Skeletal muscle tissue (tissue), 4 donors: ENCODE results near the gene CUEDC1. TPM values are rescaled to one million over a fixed set of nuclear protein-coding genes. Genes with fewer than 3 reads are reported as not detected.

Source experiments
- H3K27ac ChIP-seq: one replicate; pipeline ENCODE4 v1.7.0; 2013; ENCODE audit warnings: mild to moderate bottlenecking, low read depth, low read length, inconsistent platforms
- H3K27me3 ChIP-seq, 3 donors: one replicate each; pipeline ENCODE4 v1.7.0; 2013; ENCODE audit warnings: low read length in 3 of 3; ENCODE audit not compliant: control insufficient read depth in 3 of 3, insufficient read depth in 3 of 3
- H3K36me3 ChIP-seq, 3 donors: one replicate each; pipeline ENCODE4 v1.7.0; 2013; ENCODE audit warnings: low read length in 3 of 3; ENCODE audit not compliant: control insufficient read depth in 3 of 3, insufficient read depth in 3 of 3
- H3K4me1 ChIP-seq, 3 donors: one replicate each; pipeline ENCODE4 v1.7.0; 2013; ENCODE audit warnings: low read length in 3 of 3, mild to moderate bottlenecking in 3 of 3; ENCODE audit not compliant: control insufficient read depth in 3 of 3, insufficient read depth in 3 of 3
- H3K4me3 ChIP-seq, 3 donors: one replicate each; pipeline ENCODE4 v1.7.0; 2013; ENCODE audit warnings: low read length in 3 of 3
- H3K9ac ChIP-seq, 3 donors: one replicate each; pipeline ENCODE4 v1.7.0; 2013; ENCODE audit warnings: low read length in 3 of 3, mild to moderate bottlenecking in 3 of 3, moderate library complexity in 2 of 3, low read depth in 1 of 3
- H3K9me3 ChIP-seq, 3 donors: one replicate each; pipeline ENCODE4 v1.7.0; 2013; ENCODE audit warnings: low read length in 3 of 3; ENCODE audit not compliant: control insufficient read depth in 3 of 3
- total RNA-seq: library from RNA; depleted of rRNA; stranded (reverse); fragments of >200 nt; gene quantifications from one replicate; pipeline ENCODE4 v1.2.3, GENCODE V29; 2014
- donor health status: Osteomylitis.

Gene CUEDC1
- total RNA-seq, 1 donor from 2014 or later, result 10.4 TPM

DNA sequence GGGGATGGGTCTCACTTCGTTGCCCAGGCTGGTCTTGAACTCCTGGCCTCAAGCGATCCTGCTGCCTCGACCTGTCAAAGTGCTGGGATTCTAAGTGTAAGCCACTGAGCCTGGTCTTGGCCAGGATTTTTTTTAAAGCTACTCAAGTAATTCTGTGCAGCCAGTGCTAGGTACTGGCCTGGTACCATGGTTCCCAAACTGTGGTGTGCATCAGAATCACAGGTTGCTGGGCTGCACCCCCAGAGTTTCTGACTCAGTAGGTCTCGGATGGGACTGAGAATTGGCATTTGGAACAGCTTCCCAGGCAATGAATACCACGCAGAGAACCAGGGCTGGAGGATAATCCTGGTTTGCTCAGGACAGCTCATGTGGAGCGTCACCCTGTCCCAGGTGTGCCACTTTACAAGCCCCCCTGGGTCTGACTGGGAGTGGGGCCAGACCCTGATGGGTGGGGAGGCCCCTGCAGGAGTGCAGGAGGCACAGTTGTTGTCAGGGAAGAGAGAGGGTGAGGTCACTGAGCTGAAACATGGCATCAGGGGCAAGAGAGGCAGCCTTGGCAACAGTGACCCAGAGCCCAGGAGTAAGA, 94.7 kb downstream of the CUEDC1 start:
- Histone ChIP-seq H3K36me3 (peaks cover 2 to 12% (median 8%) of the 10 kb centered on the region in 3 donors), H3K4me3 (peak overlapping the region; percentile 67 to 75 (median 73)), H3K9ac (peak overlapping the region; percentile 76 to 87 (median 87)), H3K27me3 (no peaks in the 10 kb centered on the region), H3K27ac (peak overlapping the region; percentile 83), H3K4me1 (peaks cover 44 to 70% (median 54%) of the 10 kb centered on the region in 3 donors), H3K9me3 (no peaks in the 10 kb centered on the region)

DNA sequence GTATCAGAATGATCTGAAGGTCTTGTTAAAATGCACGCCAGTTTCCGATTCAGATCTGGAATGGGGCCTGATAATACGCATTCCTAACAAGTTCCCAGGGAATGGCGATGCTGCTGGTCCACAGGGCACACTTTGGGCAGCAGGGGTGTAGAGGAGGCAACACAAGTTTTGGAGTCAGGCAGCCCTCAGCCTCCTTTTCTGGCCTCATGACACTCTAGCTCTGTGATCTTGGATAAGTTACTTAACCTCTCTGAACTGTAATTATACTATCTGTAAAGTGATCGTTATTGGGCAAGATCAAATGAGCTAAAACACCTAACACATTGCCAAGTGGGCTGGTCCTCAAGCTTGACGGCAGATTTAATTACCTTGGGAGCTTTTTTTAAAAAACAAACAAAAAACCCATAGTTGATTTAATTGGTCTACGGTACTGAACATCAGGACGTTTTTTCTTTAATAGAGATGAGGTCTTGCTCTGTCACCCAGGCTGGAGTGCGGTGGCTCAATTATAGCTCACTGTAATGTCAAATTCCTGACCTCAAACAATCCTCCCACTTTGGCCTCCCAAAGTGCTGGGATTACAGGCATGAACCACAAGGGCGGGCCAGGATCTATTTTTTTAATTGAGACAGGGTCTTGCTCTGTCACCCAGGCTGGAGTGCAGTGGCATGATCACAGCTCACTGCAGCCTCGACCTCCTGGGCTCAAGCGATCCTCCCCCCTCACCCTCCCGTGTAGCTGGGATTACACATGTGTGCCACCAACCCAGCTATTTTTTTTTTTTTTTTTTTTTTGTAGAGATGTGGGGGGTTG, 95.4 kb downstream of the CUEDC1 start:
- peaks cover 44 to 76% (median 55%) of the 10 kb centered on the region in 3 donors for H3K4me1 ChIP-seq

DNA sequence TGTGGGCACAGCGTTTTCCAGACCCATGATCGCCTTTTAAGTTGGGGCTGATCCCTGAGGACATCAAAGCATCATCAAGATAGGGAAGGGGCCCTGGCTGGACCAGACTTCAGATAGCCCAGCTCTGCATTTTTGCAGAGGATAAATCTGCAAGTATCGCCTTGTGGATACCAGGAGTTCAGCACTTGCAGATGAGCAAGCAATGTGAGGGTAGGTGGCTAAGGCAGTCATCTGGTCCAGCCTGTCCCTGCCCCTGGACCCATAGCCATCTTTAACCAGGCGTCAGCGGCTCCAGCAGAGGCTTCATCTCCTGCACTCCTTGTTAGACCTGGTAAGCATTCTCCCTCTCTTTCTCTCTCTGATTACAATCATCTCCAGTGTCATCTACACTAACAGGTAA, 96.4 kb downstream of the CUEDC1 start:
- Histone ChIP-seq H3K9ac (no peak overlapping the region), H3K9me3 (no peaks in the 10 kb centered on the region), H3K4me1 (peaks cover 44 to 79% (median 54%) of the 10 kb centered on the region in 3 donors), H3K4me3 (no peak overlapping the region), H3K27ac (no peak overlapping the region), H3K36me3 (no peaks in the 10 kb centered on the region), H3K27me3 (no peaks in the 10 kb centered on the region)

More for the DNA sequence above, 95.4 kb downstream of the CUEDC1 start:
- no peaks in the 10 kb centered on the region for H3K27me3 ChIP-seq
- no peaks in the 10 kb centered on the region for H3K9me3 ChIP-seq
- H3K27ac ChIP-seq, result no peak overlapping the region
- H3K9ac ChIP-seq, result peak overlapping the region in 1 of 3 donors; percentile 47
- H3K4me3 ChIP-seq, result no peak overlapping the region
- H3K36me3 ChIP-seq, result peaks cover 0 to 5% (median 5%) of the 10 kb centered on the region in 3 donors

DNA sequence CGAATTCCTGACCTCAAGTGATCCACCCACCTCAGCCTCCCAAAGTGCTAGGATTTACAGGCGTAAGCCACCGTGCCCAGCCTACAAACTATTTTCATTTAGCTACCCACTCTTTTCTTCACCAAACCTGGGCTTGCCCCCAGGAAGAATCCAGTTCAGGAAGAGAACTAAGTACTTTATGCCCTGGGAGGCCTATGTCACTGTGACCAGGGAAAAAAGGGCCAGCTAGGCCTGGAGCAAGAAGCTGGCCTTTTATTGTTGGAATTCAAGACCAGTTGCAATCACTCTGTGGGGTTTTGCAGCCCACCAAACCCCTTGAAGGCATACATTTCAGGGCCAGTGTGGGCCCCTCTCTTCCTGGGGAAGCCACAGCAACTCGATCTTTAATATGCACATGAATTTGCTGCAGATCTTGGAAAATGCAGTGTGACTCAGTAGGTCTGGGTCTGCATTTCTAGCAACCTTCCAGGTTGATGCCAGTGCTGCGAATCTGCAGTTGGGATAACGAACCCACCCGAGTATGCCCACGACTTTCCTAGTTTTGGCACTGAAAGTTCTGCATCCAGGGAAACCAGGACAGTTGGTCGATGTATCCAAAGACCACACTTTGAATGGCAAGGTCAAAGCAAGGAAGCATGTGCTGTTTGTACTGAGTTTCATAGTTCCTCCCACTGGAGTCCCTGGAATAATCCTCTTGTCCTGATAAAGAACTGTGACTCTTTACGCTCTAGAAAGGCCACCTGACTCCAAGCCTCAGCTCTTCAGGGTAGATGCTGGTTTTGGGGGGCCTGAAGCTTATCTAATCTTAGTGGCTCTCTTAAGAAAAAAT, 98.2 kb downstream of the CUEDC1 start:
- H3K27me3 ChIP-seq, result no peaks in the 10 kb centered on the region
- H3K36me3 ChIP-seq, result no peaks in the 10 kb centered on the region
- H3K4me1 ChIP-seq, result peaks cover 47 to 80% (median 57%) of the 10 kb centered on the region in 3 donors
- H3K27ac ChIP-seq, result no peak overlapping the region
- H3K4me3 ChIP-seq, result no peak overlapping the region
- no peaks in the 10 kb centered on the region for H3K9me3 ChIP-seq
- H3K9ac ChIP-seq, result peak overlapping the region in 1 of 3 donors; percentile 45

DNA sequence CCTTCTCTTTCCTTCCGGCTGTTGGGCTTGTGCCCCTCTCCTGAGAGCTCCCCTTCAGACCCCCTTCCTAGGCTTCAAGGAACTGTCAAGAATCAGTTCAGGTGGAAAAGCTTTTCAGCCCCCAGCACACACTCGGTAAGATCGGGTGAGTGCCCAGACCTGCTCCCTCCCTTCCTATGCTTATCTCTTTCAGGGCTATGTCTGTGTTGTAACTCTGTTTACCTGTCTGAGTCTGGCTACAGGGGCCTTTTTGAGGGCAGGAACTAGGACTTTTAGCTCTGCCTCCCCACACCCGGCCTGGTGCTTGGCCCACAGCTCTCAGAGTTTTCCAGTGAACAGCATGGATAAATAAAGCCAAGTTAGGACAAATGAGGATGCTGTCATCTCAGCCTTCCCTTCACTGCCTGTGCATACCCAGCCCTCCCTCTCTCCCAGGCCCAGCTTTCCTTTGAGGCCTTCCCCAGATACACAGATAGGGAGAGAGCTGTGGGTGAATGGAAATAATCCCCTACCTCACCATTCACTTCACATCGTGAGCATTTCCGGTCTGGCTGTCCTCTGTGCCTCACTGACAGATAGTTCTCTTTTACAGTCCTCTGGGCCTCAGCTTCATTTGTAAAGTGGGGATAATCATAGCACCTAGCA, 99.7 kb downstream of the CUEDC1 start:
- no peak overlapping the region for H3K27ac ChIP-seq
- peak overlapping the region; percentile 3 to 40 (median 33) for H3K9ac ChIP-seq
- no peak overlapping the region for H3K4me3 ChIP-seq
- no peaks in the 10 kb centered on the region for H3K9me3 ChIP-seq
- no peaks in the 10 kb centered on the region for H3K36me3 ChIP-seq
- no peaks in the 10 kb centered on the region for H3K27me3 ChIP-seq
- peaks cover 47 to 71% (median 50%) of the 10 kb centered on the region in 3 donors for H3K4me1 ChIP-seq

DNA sequence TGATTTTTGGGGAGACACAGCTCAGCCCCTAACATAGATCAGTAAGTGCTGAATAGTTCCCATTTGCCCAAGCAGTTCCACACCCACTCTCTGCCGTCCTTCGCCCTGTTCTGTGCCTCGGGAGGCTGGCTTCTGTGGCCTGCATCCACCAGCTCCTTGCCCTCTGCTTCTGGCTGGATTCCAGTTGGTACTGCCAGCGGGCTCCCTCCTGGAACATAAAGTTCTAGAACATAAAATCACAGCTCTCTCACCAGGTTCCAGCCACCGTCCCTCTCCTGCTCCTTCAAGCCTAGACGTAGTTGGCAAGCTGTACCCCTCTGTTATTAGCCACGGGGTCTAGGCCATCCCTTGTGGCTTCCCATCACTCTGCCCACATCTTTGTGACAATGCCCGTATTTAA, 101.5 kb downstream of the CUEDC1 start:
- Histone ChIP-seq H3K27me3 (no peaks in the 10 kb centered on the region), H3K9ac (peak overlapping the region in 1 of 3 donors; percentile 68), H3K4me3 (no peak overlapping the region), H3K27ac (peak overlapping the region; percentile 95), H3K36me3 (peaks cover 0 to 7% (median 4%) of the 10 kb centered on the region in 3 donors), H3K9me3 (no peaks in the 10 kb centered on the region), H3K4me1 (peaks cover 46 to 69% (median 51%) of the 10 kb centered on the region in 3 donors)

DNA sequence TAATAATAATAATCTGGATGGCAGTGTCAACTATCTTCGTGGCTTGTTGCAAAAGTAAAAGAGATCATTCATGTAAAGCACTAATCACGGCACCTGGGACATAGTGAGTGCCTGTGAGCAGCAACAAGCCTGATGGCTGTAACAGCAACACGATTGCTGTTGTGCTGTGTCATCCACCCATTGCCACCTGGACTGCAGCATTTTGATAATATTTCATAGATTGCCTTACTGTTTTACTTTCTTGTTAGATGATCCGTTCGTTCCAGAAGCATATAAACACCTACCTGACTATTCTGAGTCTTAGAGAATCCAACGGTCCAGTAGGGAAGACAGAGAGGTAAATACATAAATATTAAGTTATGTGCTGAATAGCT, 102.3 kb downstream of the CUEDC1 start:
- Histone ChIP-seq H3K36me3 (peaks cover 0 to 10% (median 6%) of the 10 kb centered on the region in 3 donors), H3K9ac (no peak overlapping the region), H3K27me3 (no peaks in the 10 kb centered on the region), H3K9me3 (no peaks in the 10 kb centered on the region), H3K4me3 (no peak overlapping the region), H3K27ac (peak overlapping the region; percentile 95), H3K4me1 (peaks cover 42 to 64% (median 46%) of the 10 kb centered on the region in 3 donors)

DNA sequence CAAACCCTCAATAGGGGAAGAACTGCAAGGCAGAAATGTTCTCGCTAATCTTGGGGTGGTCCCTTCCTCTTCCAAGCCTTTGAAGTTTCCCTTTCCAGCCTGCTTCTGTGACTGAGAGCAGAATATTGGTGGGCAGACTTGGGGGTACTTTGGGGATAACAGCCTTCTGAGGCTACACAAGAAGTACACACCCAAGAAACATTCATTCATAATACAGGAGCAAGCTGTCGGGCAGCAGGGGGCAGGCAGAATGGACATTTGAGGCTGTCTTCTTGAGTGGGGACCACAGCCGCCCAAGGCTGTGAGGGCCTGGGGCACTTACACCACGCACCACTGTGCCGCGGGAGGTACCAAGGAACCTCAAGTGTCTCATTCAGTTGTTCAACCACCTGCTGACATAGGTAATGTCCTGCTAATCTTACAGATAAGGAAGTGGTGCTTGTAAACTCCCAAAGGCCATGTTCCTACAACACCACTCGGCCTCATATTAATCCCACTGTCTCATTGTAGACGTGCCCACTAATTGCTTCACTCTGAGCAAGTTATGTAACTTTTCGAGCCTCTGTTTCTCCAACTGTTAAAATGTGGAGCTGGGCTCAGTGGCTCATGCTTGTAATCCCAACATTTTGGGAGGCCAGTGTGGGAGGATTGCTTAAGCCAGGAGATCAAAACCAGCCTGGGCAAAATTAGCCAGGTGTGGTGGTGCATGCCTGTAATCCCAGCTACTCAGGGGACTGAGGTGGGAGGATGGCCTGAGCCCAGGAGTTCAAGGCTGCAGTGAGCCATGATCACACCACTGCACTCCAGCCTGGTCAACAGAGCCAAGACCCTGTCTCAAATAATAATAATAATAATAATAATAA, 102.9 kb downstream of the CUEDC1 start:
- H3K27ac ChIP-seq, result peak overlapping the region; percentile 95

More for the DNA sequence above, 102.9 kb downstream of the CUEDC1 start:
- H3K9ac ChIP-seq, result peak overlapping the region; percentile 74 to 84 (median 83)
- H3K4me1 ChIP-seq, result peaks cover 42 to 60% (median 44%) of the 10 kb centered on the region in 3 donors
- H3K9me3 ChIP-seq, result no peaks in the 10 kb centered on the region
- H3K27me3 ChIP-seq, result no peaks in the 10 kb centered on the region
- peak overlapping the region; percentile 24 to 67 (median 56) for H3K4me3 ChIP-seq
- peaks cover 0 to 11% (median 6%) of the 10 kb centered on the region in 3 donors for H3K36me3 ChIP-seq
